GM04503 (cell line): ENCODE data around the gene RRP1.

Source experiments
- DNase-seq: peaks from one replicate; pipeline ENCODE4 v3.0.0-alpha.2; 2012; ENCODE audit warnings: low read depth

The RRP1 gene

GRCh38 chr21:43777953-43778352, 11.4 kb upstream of the RRP1 start:
- DNase-seq: no peak

- no peak for DNase-seq
Observed at GRCh38 chr21:43778469-43779335, 10.7 kb upstream of the RRP1 start.

- no peak for DNase-seq
Observed at GRCh38 chr21:43779660-43780059, 9.7 kb upstream of the RRP1 start.

GRCh38 chr21:43781846-43782245, 7.5 kb upstream of the RRP1 start:
- no peak for DNase-seq

GRCh38 chr21:43782431-43783097, 6.8 kb upstream of the RRP1 start:
- no peak for DNase-seq

- no peak for DNase-seq
Observed at GRCh38 chr21:43783098-43783700, 6.2 kb upstream of the RRP1 start.

GRCh38 chr21:43785134-43785533, 4.2 kb upstream of the RRP1 start:
- DNase-seq: no peak

GRCh38 chr21:43786300-43786806, 3.0 kb upstream of the RRP1 start:
- no peak for DNase-seq

- no peak for DNase-seq
Observed at GRCh38 chr21:43786807-43787440, 2.5 kb upstream of the RRP1 start.

- no peak for DNase-seq
Observed at GRCh38 chr21:43790010-43790524, 690 bp downstream of the RRP1 start.

- no peak for DNase-seq
Observed at GRCh38 chr21:43792406-43792805, 3.0 kb downstream of the RRP1 start.

GRCh38 chr21:43793243-43793642, 3.9 kb downstream of the RRP1 start:
- DNase-seq: no peak

GRCh38 chr21:43794311-43794710, 4.9 kb downstream of the RRP1 start:
- DNase-seq: no peak

GRCh38 chr21:43794857-43795256, 5.5 kb downstream of the RRP1 start:
- no peak for DNase-seq

- DNase-seq: no peak
Observed at GRCh38 chr21:43797415-43797814, 8.0 kb downstream of the RRP1 start.

- no peak for DNase-seq
Observed at GRCh38 chr21:43797925-43798715, 8.7 kb downstream of the RRP1 start.

GRCh38 chr21:43799301-43799840, 10.0 kb downstream of the RRP1 start:
- DNase-seq: no peak

GRCh38 chr21:43800124-43800523, 10.7 kb downstream of the RRP1 start:
- DNase-seq: no peak

- no peak for DNase-seq
Observed at GRCh38 chr21:43800566-43800965, 11.2 kb downstream of the RRP1 start.

GRCh38 chr21:43801006-43801783, 11.8 kb downstream of the RRP1 start:
- no peak for DNase-seq
